HCT116 (cell line): ENCODE data around the gene TMEM139. TPM values are rescaled to one million over a fixed set of nuclear protein-coding genes. Genes with fewer than 3 reads are reported as not detected.

Source experiments
- ATAC-seq: fragments of 200-7000 bp; cut with Tn5 transposase; 2 replicates; pipeline ENCODE4 v1.9.1; 2020; ENCODE audit warnings: mild to moderate bottlenecking, moderate library complexity
- BruUV-seq: library from RNA; stranded (reverse); fragments of 400-500 nt; replicated peaks from 2 replicates; lab custom pipeline; 2021; lab: Mats Ljungman, UMichigan
- CTCF ChIA-PET: fragments of 300-600 bp; sonication (Branson Sonifier 250); formaldehyde crosslinking; loops from one replicate; lab custom pipeline; 2021; ENCODE audit warnings: antibody characterized with exemption; lab: Charles Lee
- POLR2A ChIA-PET: fragments of 300-600, 350-600 bp; sonication (Branson Sonifier 250); formaldehyde crosslinking; loops from one replicate; lab custom pipeline; 2021; ENCODE audit warnings: antibody characterized with exemption; lab: Charles Lee
- RAD21 ChIA-PET, 2 experiments: fragments of 300-600 bp; sonication (Branson Sonifier 250); formaldehyde crosslinking; loops; one replicate each; lab custom pipeline; 2023; ENCODE audit warnings: low total read pairs in 2 of 2; ENCODE audit not compliant: uncharacterized antibody in 2 of 2, unreplicated experiment in 2 of 2, low non-redundant PET in 1 of 2; lab: Charles Lee
- DNase-seq: peaks from one replicate; pipeline ENCODE4 v3.0.0-alpha.2; 2010; ENCODE audit warnings: low read depth, low spot score
- H2AFZ ChIP-seq: fragments of 200-600 bp; shearing (Covaris generic), sonication (generic); 2 replicates; pipeline ENCODE4 v1.6.1; 2017; ENCODE audit warnings: low read depth, mixed run types, mixed read lengths, antibody characterized with exemption, low read length; ENCODE audit not compliant: poor library complexity, severe bottlenecking
- H3K27ac ChIP-seq: 2 replicates; pipeline ENCODE4 v1.5.1; 2012; ENCODE audit warnings: low read depth, low read length
- H3K27me3 ChIP-seq: fragments of 200-600 bp; sonication (generic); 2 replicates; pipeline ENCODE4 v1.6.1; 2016; ENCODE audit warnings: mixed run types, low read length, mixed read lengths; ENCODE audit not compliant: insufficient read depth
- H3K36me3 ChIP-seq, 2 experiments: fragments of 200-500 bp in 1 of 2; fragments of 200-600 bp in 1 of 2; sonication (Bioruptor generic) in 1 of 2; sonication (generic) in 1 of 2; 2 replicates each; pipeline versions ENCODE4 v1.5.1 to v1.6.1; 2014 to 2016; ENCODE audit warnings: low read length in 2 of 2, inconsistent platforms in 1 of 2, mixed read lengths in 1 of 2, mixed run types in 1 of 2; ENCODE audit not compliant: insufficient read depth in 2 of 2, control insufficient read depth in 1 of 2
- H3K4me1 ChIP-seq, 2 experiments: fragments of 200-600 bp in 1 of 2; sonication (generic) in 1 of 2; 2 replicates each; pipeline versions ENCODE4 v1.5.1 to v1.6.1; 2012 to 2017; ENCODE audit warnings: low read length in 2 of 2, inconsistent platforms in 1 of 2, mild to moderate bottlenecking in 1 of 2, mixed read lengths in 1 of 2, mixed run types in 1 of 2, moderate library complexity in 1 of 2; ENCODE audit not compliant: insufficient read depth in 2 of 2, control insufficient read depth in 1 of 2
- H3K4me2 ChIP-seq: fragments of 200-600 bp; sonication (generic); 2 replicates; pipeline ENCODE4 v1.6.1; 2017; ENCODE audit warnings: mixed run types, low read length, mixed read lengths
- H3K4me3 ChIP-seq, 2 experiments: fragments of 200-600 bp in 1 of 2; sonication (generic) in 1 of 2; replicated peaks in 1 of 2; 2 replicates each; pipeline ENCODE4 v1.5.1; 2011 to 2016; ENCODE audit warnings: low read length in 2 of 2, control low read depth in 1 of 2, low read depth in 1 of 2, mild to moderate bottlenecking in 1 of 2, mixed read lengths in 1 of 2, mixed run types in 1 of 2
- H3K79me2 ChIP-seq: fragments of 200-600 bp; sonication (generic); 2 replicates; pipeline ENCODE4 v1.6.1; 2017; ENCODE audit warnings: mild to moderate bottlenecking, mixed run types, low read length, moderate library complexity, mixed read lengths; ENCODE audit not compliant: insufficient read depth
- H3K9ac ChIP-seq: fragments of 200-600 bp; sonication (generic); 2 replicates; pipeline ENCODE4 v1.6.1; 2016; ENCODE audit warnings: low read length, mixed read lengths
- H3K9me2 ChIP-seq: fragments of 200-600 bp; sonication (generic), shearing (Covaris generic); 2 replicates; pipeline ENCODE4 v1.6.1; 2017; ENCODE audit warnings: mixed run types, mild to moderate bottlenecking, moderate library complexity; ENCODE audit not compliant: insufficient read depth
- H3K9me3 ChIP-seq, 2 experiments: fragments of 200-500 bp in 1 of 2; fragments of 200-600 bp in 1 of 2; sonication (Bioruptor generic) in 1 of 2; sonication (generic) in 1 of 2; 2 replicates each; pipeline ENCODE4 v1.6.1; 2014 to 2017; ENCODE audit warnings: low read length in 2 of 2, mixed read lengths in 2 of 2, inconsistent platforms in 1 of 2, low read depth in 1 of 2, mild to moderate bottlenecking in 1 of 2, mixed run types in 1 of 2, moderate library complexity in 1 of 2; ENCODE audit not compliant: control insufficient read depth in 1 of 2, insufficient read depth in 1 of 2
- H4K20me1 ChIP-seq: fragments of 200-600 bp; sonication (generic), shearing (Covaris generic); 2 replicates; pipeline ENCODE4 v1.6.1; 2017; ENCODE audit warnings: mixed run types, mild to moderate bottlenecking, moderate library complexity; ENCODE audit not compliant: insufficient read depth
- FOSL1 ChIP-seq: IDR thresholded peaks from 2 replicates; pipeline ENCODE4 v1.6.1; 2012; ENCODE audit warnings: low read depth
- POLR2AphosphoS5 ChIP-seq: IDR thresholded peaks from 2 replicates; pipeline ENCODE4 v1.6.1; 2011; ENCODE audit warnings: mild to moderate bottlenecking, low read depth, low read length, moderate library complexity
- TCF7L2 ChIP-seq: IDR thresholded peaks from 2 replicates; pipeline ENCODE4 v1.7.0; 2011; ENCODE audit warnings: borderline replicate concordance, inconsistent platforms; ENCODE audit not compliant: insufficient read depth, insufficient read length; ENCODE audit errors: extremely low read depth
- YY1 ChIP-seq: IDR thresholded peaks from 2 replicates; pipeline ENCODE4 v1.6.1; 2011; ENCODE audit warnings: low read length, low read depth, moderate library complexity, mild to moderate bottlenecking; ENCODE audit not compliant: insufficient replicate concordance; ENCODE audit errors: extremely low read depth
- intact Hi-C: fragments of 100-400 bp; cut with micrococcal nuclease; formaldehyde crosslinking; loops from 2 replicates; pipeline ENCODE4 v1.10.0; 2022
- total RNA-seq: library from RNA; stranded (reverse); gene quantifications from one replicate; pipeline ENCODE4 v1.2.1, GENCODE V29; 2021; ENCODE audit not compliant: unreplicated experiment
- TF ChIP-seq, protein P1 (sequence below): IDR thresholded peaks from 2 replicates; pipeline ENCODE4 v1.6.1; 2012; ENCODE audit warnings: low read depth
- TF ChIP-seq, protein P2 (sequence below): IDR thresholded peaks from 2 replicates; pipeline ENCODE4 v1.6.1; 2011; ENCODE audit warnings: mild to moderate bottlenecking, low read length, moderate library complexity; ENCODE audit not compliant: insufficient replicate concordance; ENCODE audit errors: extremely low read depth
- TF ChIP-seq, protein P3 (sequence below), 3 experiments: fragments of 200-600 bp in 1 of 3; sonication (generic) in 1 of 3; IDR thresholded peaks in 2 of 3; conservative IDR thresholded peaks in 1 of 3; 2 replicates each; pipeline ENCODE4 v1.5.1; 2012 to 2017; ENCODE audit warnings: low read depth in 2 of 3, low read length in 2 of 3, antibody characterized with exemption in 1 of 3, borderline replicate concordance in 1 of 3, control low read depth in 1 of 3, mild to moderate bottlenecking in 1 of 3, mixed read lengths in 1 of 3, mixed run types in 1 of 3, moderate library complexity in 1 of 3; ENCODE audit not compliant: insufficient read depth in 1 of 3

Gene TMEM139
- total RNA-seq, 1 experiment from 2014 or later = 9.9 TPM

DNA sequence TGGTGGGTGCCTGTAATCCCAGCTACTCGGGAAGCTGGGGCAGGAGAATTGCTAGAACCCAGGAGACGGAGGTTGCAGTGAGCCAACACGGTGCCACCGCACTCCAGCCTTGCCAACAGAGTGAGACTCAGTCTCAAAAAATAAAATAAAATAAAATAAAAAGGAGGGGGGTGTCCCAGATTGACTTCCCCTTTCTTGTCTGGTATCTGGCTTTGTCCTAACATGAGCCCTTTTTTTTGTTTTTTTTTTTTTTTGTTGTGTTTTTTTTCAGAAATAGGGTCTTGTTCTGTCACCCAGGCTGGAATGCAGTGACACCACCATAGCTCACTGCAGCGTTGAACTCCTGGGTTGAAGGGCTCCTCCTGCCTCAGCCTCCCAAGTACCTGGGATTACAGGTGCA, 8.1 kb downstream of the TMEM139 start:
- ChIA-PET CTCF (no interaction called here), RAD21 (no interaction called here), POLR2A (interaction anchor here (0.7 to 1.1 kb wide), 2 partner anchors 14 to 384 kb away, joined by 3 read pairs; no protein-coding TSS in a partner anchor)
- Histone ChIP-seq H3K9me2 (no peaks in the 10 kb centered on the region), H3K4me2 (no peak overlapping the region), H3K79me2 (peaks cover 75% of the 10 kb centered on the region), H3K36me3 (peaks cover 49 to 54% of the 10 kb centered on the region in 2 experiments), H4K20me1 (no peaks in the 10 kb centered on the region), H3K9me3 (no peaks in the 10 kb centered on the region), H3K4me3 (no peak overlapping the region), H3K27me3 (no peaks in the 10 kb centered on the region), H3K4me1 (peaks cover 8 to 10% of the 10 kb centered on the region in 2 experiments; a peak in 3 of 4 replicates), H3K9ac (no peak overlapping the region), H2AFZ (no peak overlapping the region), H3K27ac (no peak overlapping the region)
- no peak for ATAC-seq
- TF ChIP-seq, protein P1, sequence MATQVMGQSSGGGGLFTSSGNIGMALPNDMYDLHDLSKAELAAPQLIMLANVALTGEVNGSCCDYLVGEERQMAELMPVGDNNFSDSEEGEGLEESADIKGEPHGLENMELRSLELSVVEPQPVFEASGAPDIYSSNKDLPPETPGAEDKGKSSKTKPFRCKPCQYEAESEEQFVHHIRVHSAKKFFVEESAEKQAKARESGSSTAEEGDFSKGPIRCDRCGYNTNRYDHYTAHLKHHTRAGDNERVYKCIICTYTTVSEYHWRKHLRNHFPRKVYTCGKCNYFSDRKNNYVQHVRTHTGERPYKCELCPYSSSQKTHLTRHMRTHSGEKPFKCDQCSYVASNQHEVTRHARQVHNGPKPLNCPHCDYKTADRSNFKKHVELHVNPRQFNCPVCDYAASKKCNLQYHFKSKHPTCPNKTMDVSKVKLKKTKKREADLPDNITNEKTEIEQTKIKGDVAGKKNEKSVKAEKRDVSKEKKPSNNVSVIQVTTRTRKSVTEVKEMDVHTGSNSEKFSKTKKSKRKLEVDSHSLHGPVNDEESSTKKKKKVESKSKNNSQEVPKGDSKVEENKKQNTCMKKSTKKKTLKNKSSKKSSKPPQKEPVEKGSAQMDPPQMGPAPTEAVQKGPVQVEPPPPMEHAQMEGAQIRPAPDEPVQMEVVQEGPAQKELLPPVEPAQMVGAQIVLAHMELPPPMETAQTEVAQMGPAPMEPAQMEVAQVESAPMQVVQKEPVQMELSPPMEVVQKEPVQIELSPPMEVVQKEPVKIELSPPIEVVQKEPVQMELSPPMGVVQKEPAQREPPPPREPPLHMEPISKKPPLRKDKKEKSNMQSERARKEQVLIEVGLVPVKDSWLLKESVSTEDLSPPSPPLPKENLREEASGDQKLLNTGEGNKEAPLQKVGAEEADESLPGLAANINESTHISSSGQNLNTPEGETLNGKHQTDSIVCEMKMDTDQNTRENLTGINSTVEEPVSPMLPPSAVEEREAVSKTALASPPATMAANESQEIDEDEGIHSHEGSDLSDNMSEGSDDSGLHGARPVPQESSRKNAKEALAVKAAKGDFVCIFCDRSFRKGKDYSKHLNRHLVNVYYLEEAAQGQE = no peak
- TF ChIP-seq TCF7L2 (no peak), POLR2AphosphoS5 (no peak), FOSL1 (no peak), YY1 (no peak)
- no TSS peak for BruUV-seq
- intact Hi-C loops = no loop called here
- no peak for DNase-seq

DNA sequence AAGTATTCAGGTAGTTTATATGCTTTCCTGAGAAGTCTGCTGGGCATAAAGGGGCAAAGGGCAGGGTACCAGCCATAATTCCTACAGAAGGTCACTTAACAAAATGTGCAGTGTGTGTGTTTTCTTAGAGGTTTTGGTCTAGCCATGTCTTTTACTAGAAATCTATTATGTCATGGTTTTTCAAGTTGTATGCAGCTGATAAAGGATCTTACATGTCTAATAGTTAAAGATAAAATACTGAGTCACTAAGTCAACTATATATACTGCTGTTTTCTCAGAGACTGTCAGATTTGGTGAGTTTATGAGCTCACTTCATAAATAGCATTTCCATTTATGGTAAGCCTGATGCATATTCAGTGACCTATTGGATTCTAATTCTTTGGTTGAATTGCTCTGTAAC, 11.1 kb downstream of the TMEM139 start:
- Histone ChIP-seq H3K4me1 (no peaks in the 10 kb centered on the region), H2AFZ (no peak overlapping the region), H3K9me2 (no peaks in the 10 kb centered on the region), H3K4me3 (no peak overlapping the region), H3K4me2 (no peak overlapping the region), H3K27ac (no peak overlapping the region), H3K9me3 (no peaks in the 10 kb centered on the region), H3K79me2 (peaks cover 54% of the 10 kb centered on the region), H3K36me3 (peaks cover 66 to 71% of the 10 kb centered on the region in 2 experiments), H3K27me3 (no peaks in the 10 kb centered on the region), H3K9ac (no peak overlapping the region), H4K20me1 (peaks cover 5% of the 10 kb centered on the region; the same call in 1 of the 2 replicates)
- ATAC-seq (no peak), DNase-seq (no peak)
- POLR2A ChIA-PET = no interaction called here
- no TSS peak for BruUV-seq
- RAD21 ChIA-PET = no interaction called here
- intact Hi-C loops = no loop called here
- CTCF ChIA-PET = no interaction called here
- TF ChIP-seq, protein P2, sequence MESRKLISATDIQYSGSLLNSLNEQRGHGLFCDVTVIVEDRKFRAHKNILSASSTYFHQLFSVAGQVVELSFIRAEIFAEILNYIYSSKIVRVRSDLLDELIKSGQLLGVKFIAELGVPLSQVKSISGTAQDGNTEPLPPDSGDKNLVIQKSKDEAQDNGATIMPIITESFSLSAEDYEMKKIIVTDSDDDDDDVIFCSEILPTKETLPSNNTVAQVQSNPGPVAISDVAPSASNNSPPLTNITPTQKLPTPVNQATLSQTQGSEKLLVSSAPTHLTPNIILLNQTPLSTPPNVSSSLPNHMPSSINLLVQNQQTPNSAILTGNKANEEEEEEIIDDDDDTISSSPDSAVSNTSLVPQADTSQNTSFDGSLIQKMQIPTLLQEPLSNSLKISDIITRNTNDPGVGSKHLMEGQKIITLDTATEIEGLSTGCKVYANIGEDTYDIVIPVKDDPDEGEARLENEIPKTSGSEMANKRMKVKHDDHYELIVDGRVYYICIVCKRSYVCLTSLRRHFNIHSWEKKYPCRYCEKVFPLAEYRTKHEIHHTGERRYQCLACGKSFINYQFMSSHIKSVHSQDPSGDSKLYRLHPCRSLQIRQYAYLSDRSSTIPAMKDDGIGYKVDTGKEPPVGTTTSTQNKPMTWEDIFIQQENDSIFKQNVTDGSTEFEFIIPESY = no peak
- TF ChIP-seq POLR2AphosphoS5 = no peak
- TF ChIP-seq, protein P3, sequence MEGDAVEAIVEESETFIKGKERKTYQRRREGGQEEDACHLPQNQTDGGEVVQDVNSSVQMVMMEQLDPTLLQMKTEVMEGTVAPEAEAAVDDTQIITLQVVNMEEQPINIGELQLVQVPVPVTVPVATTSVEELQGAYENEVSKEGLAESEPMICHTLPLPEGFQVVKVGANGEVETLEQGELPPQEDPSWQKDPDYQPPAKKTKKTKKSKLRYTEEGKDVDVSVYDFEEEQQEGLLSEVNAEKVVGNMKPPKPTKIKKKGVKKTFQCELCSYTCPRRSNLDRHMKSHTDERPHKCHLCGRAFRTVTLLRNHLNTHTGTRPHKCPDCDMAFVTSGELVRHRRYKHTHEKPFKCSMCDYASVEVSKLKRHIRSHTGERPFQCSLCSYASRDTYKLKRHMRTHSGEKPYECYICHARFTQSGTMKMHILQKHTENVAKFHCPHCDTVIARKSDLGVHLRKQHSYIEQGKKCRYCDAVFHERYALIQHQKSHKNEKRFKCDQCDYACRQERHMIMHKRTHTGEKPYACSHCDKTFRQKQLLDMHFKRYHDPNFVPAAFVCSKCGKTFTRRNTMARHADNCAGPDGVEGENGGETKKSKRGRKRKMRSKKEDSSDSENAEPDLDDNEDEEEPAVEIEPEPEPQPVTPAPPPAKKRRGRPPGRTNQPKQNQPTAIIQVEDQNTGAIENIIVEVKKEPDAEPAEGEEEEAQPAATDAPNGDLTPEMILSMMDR (IDR thresholded peaks at IDR 0.05 in 2 of 3, conservative IDR thresholded peaks at IDR 0.05 in 1 of 3; ENCODE audit: borderline replicate concordance in 1 of 3, insufficient read depth in 1 of 3, low read depth in 2 of 3, low read length in 2 of 3) = no peak
